OCI-LY7 (cell line): ENCODE measurements around the gene GRID2. TPM values are rescaled to one million over a fixed set of nuclear protein-coding genes. Genes with fewer than 3 reads are reported as not detected.
A peak's percentile ranks its signal among the peaks of the same experiment; 100 is the strongest.

Experiments used
- BruUV-seq: library from RNA; stranded (reverse); fragments of 400-500 nt; replicated peaks from 2 replicates; lab custom pipeline; 2021; lab: Mats Ljungman, UMichigan
- CTCF ChIA-PET: fragments of 300-600 bp; sonication (Branson Sonifier 250); formaldehyde crosslinking; loops from one replicate; lab custom pipeline; 2022; ENCODE audit warnings: antibody characterized with exemption; ENCODE audit not compliant: unreplicated experiment; lab: Charles Lee
- POLR2A ChIA-PET: fragments of 300-600 bp; sonication (Branson Sonifier 250); formaldehyde crosslinking; loops from one replicate; lab custom pipeline; 2022; ENCODE audit warnings: antibody characterized with exemption; lab: Charles Lee
- DNase-seq: peaks from one replicate; pipeline ENCODE4 v3.0.0-alpha.2; 2015; ENCODE audit warnings: low spot score
- H2AFZ ChIP-seq: fragments of 200-600 bp; sonication (generic), shearing (Covaris generic); 2 replicates; pipeline ENCODE4 v1.6.1; 2014; ENCODE audit warnings: mild to moderate bottlenecking, antibody characterized with exemption, low read length, moderate library complexity
- H3K27ac ChIP-seq: fragments of 200-600 bp; sonication (generic); 2 replicates; pipeline ENCODE4 v1.5.1; 2014; ENCODE audit warnings: mixed run types, low read depth, mild to moderate bottlenecking, moderate library complexity, low read length, inconsistent platforms; ENCODE audit not compliant: poor library complexity, severe bottlenecking
- H3K36me3 ChIP-seq: fragments of 200-600 bp; sonication (generic); 2 replicates; pipeline ENCODE4 v1.6.1; 2014; ENCODE audit warnings: mild to moderate bottlenecking, antibody characterized with exemption, low read length, moderate library complexity, mixed read lengths; ENCODE audit not compliant: insufficient read depth
- H3K4me1 ChIP-seq: fragments of 200-600 bp; sonication (generic); 2 replicates; pipeline ENCODE4 v1.5.1; 2014; ENCODE audit warnings: mild to moderate bottlenecking, low read length; ENCODE audit not compliant: insufficient read depth, poor library complexity, severe bottlenecking
- H3K4me2 ChIP-seq: fragments of 200-600 bp; sonication (generic); 2 replicates; pipeline ENCODE4 v1.6.1; 2014; ENCODE audit warnings: mild to moderate bottlenecking, low read length
- H3K4me3 ChIP-seq: fragments of 200-600 bp; sonication (generic); 2 replicates; pipeline ENCODE4 v1.5.1; 2014; ENCODE audit warnings: mild to moderate bottlenecking, low read depth, low read length; ENCODE audit not compliant: poor library complexity, severe bottlenecking
- H3K79me2 ChIP-seq: fragments of 200-600 bp; sonication (generic); 2 replicates; pipeline ENCODE4 v1.6.1; 2016; ENCODE audit warnings: low read depth, mild to moderate bottlenecking, low read length, moderate library complexity, mixed read lengths; ENCODE audit not compliant: insufficient read depth
- H3K9me2 ChIP-seq: fragments of 200-600 bp; sonication (generic); 2 replicates; pipeline ENCODE4 v1.6.1; 2016; ENCODE audit warnings: mild to moderate bottlenecking, low read length, mixed read lengths; ENCODE audit not compliant: insufficient read depth
- H3K9me3 ChIP-seq: fragments of 200-600 bp; sonication (generic); 2 replicates; pipeline ENCODE4 v1.6.1; 2014; ENCODE audit warnings: mild to moderate bottlenecking, mixed run types, low read length, mixed read lengths
- H4K20me1 ChIP-seq: fragments of 200-600 bp; sonication (generic); 2 replicates; pipeline ENCODE4 v1.6.1; 2014; ENCODE audit warnings: mild to moderate bottlenecking, antibody characterized with exemption, low read length, moderate library complexity, mixed read lengths; ENCODE audit not compliant: insufficient read depth
- CTCF ChIP-seq: fragments of 200-600 bp; sonication (generic); conservative IDR thresholded peaks from 2 replicates; pipeline ENCODE4 v1.5.1; 2014; ENCODE audit warnings: mild to moderate bottlenecking, antibody characterized with exemption, low read length, moderate library complexity, mixed read lengths
- EZH2phosphoT487 ChIP-seq: fragments of 200-600 bp; sonication (generic); IDR thresholded peaks from 2 replicates; pipeline ENCODE4 v1.6.1; 2018; ENCODE audit warnings: low read depth, borderline replicate concordance, mild to moderate bottlenecking, mixed run types, antibody characterized with exemption, low read length, moderate library complexity, mixed read lengths
- intact Hi-C: fragments of 100-400 bp; cut with micrococcal nuclease; formaldehyde crosslinking; loops from one replicate; pipeline ENCODE4 v1.10.0; 2022; ENCODE audit not compliant: unreplicated experiment
- total RNA-seq, 2 experiments: library from RNA; depleted of rRNA in 1 of 2; stranded (reverse); fragments of >200 nt in 1 of 2; shearing (Covaris generic) in 1 of 2; gene quantifications; 2 replicates each; pipeline ENCODE4 v1.2.3, GENCODE V29; 2014 to 2022

Gene GRID2
- total RNA-seq, 2 experiments from 2014 or later, result not detected

DNA sequence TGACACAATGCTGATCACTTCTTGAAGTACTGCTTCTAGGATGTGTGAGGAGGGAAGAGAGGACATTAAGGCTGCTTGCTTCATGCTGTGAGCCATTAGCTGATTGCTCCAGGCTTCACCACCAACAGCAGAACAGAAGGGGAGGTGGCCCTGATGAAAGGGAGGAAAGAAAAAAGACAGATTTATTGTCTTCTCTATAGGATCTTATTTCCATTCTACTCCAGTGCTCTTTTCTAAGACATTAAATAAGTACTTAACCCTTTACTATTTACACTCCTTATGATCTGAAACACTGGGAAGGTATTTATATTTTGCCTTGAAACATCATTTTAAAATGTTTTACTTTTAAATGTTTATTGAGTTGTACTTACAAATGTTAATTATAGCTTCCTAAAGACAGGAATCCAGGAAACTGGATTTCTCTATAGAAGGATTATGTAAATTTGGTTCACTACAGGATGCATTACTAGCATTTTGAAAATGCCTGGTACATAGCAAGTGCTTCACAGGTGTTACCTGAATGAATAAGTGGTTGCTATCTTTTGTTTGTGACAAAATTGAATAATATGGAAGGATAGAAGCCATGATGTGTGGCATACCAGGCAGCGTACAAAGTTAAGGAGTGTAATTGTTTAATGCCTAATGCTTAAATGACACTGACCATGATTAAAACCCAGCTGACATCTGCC is 843.9 kb downstream of the GRID2 start:
- no peak overlapping the region for H3K27ac ChIP-seq
- H3K4me1 ChIP-seq, result no peaks in the 10 kb centered on the region
- no peak overlapping the region for H3K4me2 ChIP-seq
- H3K9me3 ChIP-seq, result no peaks in the 10 kb centered on the region
- no peaks in the 10 kb centered on the region for H3K9me2 ChIP-seq
- ChIA-PET CTCF (no interaction called here), POLR2A (no interaction called here)
- DNase-seq, result no peak
- no peaks in the 10 kb centered on the region for H3K36me3 ChIP-seq
- H3K4me3 ChIP-seq, result no peak overlapping the region
- intact Hi-C loops, result no loop called here
- H4K20me1 ChIP-seq, result no peaks in the 10 kb centered on the region
- no TSS peak for BruUV-seq
- TF ChIP-seq CTCF (no peak), EZH2phosphoT487 (no peak)
- H3K79me2 ChIP-seq, result no peaks in the 10 kb centered on the region
- H2AFZ ChIP-seq, result no peak overlapping the region

- ChIA-PET POLR2A (interaction anchor here (1.1 kb wide), 1 partner anchor 10 kb away, joined by 4 read pairs; no protein-coding TSS in a partner anchor), CTCF (no interaction called here)
- H3K79me2 ChIP-seq, result no peaks in the 10 kb centered on the region
- no peaks in the 10 kb centered on the region for H3K4me1 ChIP-seq
- H3K9me3 ChIP-seq, result no peaks in the 10 kb centered on the region
- no TSS peak for BruUV-seq
- TF ChIP-seq CTCF, result no peak
- TF ChIP-seq EZH2phosphoT487, result no peak
- no peak for DNase-seq
- H3K4me3 ChIP-seq, result no peak overlapping the region
- intact Hi-C loops, result no loop called here
- no peaks in the 10 kb centered on the region for H3K36me3 ChIP-seq
- H4K20me1 ChIP-seq, result no peaks in the 10 kb centered on the region
- H2AFZ ChIP-seq, result no peak overlapping the region
- no peak overlapping the region for H3K27ac ChIP-seq
- no peak overlapping the region for H3K4me2 ChIP-seq
- no peaks in the 10 kb centered on the region for H3K9me2 ChIP-seq
Measured at GRCh38 chr4:93152491-93152890, 848.7 kb downstream of the GRID2 start.

GRCh38 chr4:93157986-93158385 is 854.2 kb downstream of the GRID2 start:
- no peaks in the 10 kb centered on the region for H3K9me2 ChIP-seq
- H2AFZ ChIP-seq, result no peak overlapping the region
- intact Hi-C loops, result no loop called here
- H3K9me3 ChIP-seq, result no peaks in the 10 kb centered on the region
- H3K36me3 ChIP-seq, result no peaks in the 10 kb centered on the region
- H3K79me2 ChIP-seq, result no peaks in the 10 kb centered on the region
- no peaks in the 10 kb centered on the region for H3K4me1 ChIP-seq
- ChIA-PET CTCF (no interaction called here), POLR2A (no interaction called here)
- no peak overlapping the region for H3K4me2 ChIP-seq
- no peak overlapping the region for H3K27ac ChIP-seq
- no TSS peak for BruUV-seq
- no peak for DNase-seq
- no peaks in the 10 kb centered on the region for H4K20me1 ChIP-seq
- TF ChIP-seq EZH2phosphoT487, result no peak
- 0 out of 2 replicates have a peak, but pooled peaks have one; percentile 26 for TF ChIP-seq CTCF
- no peak overlapping the region for H3K4me3 ChIP-seq
